LNCaP clone FGC (cell line): ENCODE measurements around the gene C1orf159.

ENCODE experiments used
- DNase-seq: peaks from one replicate; pipeline ENCODE4 v3.0.0-alpha.2; 2011; ENCODE audit warnings: low read depth
- H3K4me3 ChIP-seq: 2 replicates; pipeline ENCODE4 v1.5.1; 2011; ENCODE audit warnings: mild to moderate bottlenecking, low read depth, low read length, control low read depth
- CTCF ChIP-seq: IDR thresholded peaks from 2 replicates; pipeline ENCODE4 v1.5.1; 2012; ENCODE audit warnings: mild to moderate bottlenecking; ENCODE audit not compliant: control insufficient read depth, insufficient read depth; ENCODE audit errors: extremely low read depth

C1orf159 gene

GRCh38 chr1:1120866-1121591 is 5.1 kb upstream of the C1orf159 start:
- TF ChIP-seq CTCF, result no peak
- no peak overlapping the region for H3K4me3 ChIP-seq
- no peak for DNase-seq

DNA sequence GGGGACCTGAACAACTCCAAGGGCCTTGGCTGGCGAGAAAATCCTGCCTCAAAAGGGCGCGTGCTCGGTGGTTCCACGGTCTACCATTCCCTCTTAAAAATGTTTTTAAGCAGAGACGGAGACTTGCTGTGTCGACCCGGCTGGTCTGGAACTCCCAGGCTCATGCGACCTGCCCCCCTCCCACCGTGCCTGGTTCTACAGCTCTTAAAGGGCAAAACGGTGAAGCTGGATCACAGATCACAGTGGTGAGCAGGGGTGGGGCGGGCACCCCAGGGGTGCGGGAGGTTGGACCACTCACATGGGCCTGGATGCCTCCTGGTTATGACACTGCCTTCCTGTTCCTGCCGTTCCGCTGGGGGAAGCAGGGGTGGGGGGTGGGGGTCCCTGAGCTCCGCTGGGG is 4.2 kb upstream of the C1orf159 start:
- DNase-seq, result no peak
- no peak for TF ChIP-seq CTCF
- H3K4me3 ChIP-seq, result no peak overlapping the region

DNA sequence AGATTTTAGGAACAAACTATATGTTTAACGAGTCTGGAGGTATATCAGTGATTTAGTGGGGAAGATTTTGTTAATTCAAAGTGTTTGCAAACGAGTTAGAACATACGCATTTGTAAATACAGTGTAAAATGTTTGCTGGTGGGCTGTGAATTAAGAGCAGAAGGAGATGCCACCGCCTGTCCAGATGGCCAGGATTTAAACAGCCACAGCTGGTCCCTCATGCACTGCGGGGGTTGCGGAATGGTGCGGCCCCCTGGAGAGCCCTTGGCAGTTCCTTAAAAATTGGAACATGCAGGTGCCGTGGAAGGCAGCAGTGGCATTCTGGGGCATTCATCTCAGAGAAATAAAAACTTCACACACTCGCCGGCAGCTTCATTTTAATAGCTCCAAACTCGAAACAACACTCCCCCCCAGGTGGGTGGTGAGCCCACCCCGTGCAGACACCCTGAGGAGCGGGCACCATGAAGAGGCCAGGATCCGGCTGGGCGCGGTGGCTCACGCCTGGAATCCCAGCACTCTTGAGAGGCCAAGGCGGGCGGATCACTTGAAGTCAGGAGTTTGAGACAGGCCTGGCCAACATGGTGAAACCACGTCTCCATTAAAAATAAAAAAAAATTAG is 3.5 kb upstream of the C1orf159 start:
- DNase-seq, result no peak
- TF ChIP-seq CTCF, result no peak
- no peak overlapping the region for H3K4me3 ChIP-seq

GRCh38 chr1:1118876-1119220 is 3.0 kb upstream of the C1orf159 start:
- no peak for TF ChIP-seq CTCF
- no peak overlapping the region for H3K4me3 ChIP-seq
- no peak for DNase-seq

DNA sequence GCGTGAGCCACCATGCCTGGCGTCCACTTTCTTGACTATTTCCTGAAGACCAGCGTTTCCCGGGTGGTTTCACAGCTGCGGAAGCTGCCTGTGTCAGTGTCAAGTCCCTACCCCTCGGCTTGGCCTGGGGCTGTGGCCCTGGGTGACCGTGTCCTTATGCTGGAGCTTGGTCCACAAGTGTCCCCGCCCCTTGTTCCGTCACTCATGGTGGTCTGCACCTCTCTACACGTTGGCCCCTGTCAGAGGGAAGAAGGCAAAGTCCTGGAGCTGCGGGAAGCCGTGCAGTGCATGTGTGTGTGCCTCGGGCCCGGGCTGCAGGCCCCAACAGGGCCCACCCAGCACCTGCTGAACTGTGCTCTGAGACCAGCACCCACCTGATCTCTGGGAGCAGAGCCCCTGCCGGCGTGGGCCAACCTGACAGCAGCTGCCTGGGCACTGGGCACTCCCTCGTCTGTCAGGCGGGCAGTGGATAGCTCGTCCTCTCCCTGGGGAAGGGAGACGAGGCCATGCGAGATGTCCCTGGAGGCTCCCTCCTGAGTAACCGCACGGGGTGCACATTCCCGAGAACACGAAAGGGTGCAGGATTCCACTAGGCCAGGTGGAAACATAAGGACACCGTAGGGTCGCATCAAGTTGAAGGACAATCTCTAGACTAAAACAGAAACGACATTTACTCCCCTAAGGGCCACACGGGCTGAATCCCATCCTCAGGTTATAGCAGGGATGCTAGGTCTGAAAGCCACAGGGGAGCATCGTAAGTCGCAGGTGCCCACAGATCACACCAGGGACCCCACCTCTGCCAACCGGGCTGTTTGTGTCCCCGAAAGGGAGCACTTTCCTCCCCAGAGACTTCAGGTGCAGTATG is 2.4 kb upstream of the C1orf159 start:
- TF ChIP-seq CTCF, result no peak
- H3K4me3 ChIP-seq, result no peak overlapping the region
- no peak for DNase-seq

- no peak for DNase-seq
- TF ChIP-seq CTCF, result no peak
- no peak overlapping the region for H3K4me3 ChIP-seq
Measured at GRCh38 chr1:1117469-1117831, 1.6 kb upstream of the C1orf159 start.
